Measurements from ENCODE around the gene EGFLAM.
A peak's percentile ranks its signal among the peaks of the same experiment; 100 is the strongest.

The EGFLAM gene

DNA sequence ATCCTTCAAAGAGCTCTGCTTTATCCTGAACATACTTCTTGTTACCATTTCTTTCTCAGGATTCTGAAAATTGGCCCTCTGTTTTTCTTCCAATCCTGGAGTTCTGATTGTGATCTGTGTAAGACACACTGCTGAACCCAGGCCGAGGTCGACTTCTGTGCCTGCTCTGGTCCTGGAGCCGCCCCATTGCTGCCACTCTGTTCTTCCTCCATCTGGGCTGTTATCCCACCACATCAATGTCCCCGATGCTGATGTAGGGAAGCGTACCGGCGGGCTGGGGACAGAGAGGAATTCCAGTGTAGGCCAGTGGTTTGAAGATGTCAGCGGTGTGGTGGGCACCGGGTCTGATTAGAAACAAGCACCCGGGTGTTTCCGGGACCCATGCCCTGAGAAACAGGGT is 195.6 kb downstream of the EGFLAM start:
- DNase-seq = no peak

DNA sequence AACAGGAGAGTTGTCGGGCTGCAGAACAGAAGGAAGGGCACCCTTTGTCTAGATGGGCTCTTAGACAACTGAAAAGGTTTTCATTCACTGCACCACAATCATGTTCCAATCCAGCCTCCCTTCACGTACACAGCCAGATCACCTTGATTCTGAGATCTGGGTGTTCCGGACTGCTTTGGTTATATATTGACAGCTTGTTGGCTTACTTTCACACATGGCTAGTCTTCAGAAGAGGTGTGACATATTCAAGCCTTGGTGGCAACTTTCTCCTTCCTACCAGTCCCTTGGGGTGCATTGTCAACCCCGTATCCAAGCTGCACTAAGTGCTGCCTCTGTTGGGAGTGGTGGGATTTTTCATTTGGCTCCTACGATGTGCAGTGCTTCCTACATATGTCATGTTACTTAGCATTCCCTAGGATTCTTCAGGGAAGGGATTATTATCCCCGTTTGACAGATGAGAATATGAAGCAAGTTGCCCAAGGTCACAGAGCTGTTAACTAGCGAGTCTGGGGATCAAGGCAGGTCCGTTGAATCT is 197.5 kb downstream of the EGFLAM start:
- DNase-seq = no peak

DNA sequence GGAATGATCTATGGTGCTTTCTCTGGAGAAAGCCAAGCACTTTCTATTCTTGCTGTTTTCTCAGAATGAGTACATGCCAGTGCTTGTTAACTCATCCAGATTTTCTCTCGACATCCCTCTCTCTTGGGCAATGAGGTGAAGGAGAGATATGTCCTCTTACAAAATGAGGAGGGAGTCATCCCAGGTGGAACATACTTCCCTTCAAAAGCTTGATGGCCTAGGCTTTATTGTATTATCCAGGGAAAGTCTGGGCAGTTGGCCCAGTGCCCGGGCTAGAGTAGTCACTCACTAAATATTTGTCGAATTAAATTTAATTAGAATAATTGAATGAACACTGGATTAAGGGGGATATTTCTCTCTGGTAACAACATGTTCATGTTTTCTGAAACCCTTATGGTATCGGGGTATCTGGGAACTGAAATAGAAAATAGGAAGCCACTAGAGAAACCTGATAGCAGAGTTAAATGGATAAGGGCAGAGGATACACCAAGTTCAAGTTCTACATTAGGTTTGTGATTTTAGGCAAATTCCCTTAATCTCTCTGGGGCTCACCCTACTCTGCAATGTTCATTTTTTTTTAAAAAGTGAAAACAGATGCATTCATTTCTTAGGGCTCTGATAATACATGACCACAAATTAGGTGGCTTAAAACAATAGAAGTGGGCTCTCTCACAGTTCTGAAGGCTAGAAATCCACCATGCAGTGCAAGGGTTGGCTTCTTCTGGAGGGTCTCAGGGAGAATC is 198.5 kb downstream of the EGFLAM start:
- DNase-seq = peak; percentile 48

DNA sequence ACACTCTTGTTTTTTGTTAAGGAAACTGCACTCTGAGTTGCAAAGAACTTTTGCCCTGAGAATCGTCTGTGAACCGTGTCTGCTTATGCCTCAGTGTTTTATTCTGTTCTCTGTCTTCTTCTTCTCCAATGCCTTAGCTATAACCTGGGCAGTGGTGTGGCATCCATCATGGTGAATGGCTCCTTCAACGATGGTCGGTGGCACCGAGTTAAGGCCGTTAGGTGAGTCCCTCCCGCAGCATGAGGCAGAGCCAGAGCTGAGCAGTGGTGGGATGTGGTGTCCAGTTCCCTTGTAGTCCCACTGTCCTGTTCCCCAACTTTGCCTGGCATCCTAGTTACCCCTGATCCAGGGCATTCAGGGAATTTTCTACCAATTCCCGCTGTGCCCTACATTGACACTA is 199.8 kb downstream of the EGFLAM start:
- no peak for DNase-seq

DNA sequence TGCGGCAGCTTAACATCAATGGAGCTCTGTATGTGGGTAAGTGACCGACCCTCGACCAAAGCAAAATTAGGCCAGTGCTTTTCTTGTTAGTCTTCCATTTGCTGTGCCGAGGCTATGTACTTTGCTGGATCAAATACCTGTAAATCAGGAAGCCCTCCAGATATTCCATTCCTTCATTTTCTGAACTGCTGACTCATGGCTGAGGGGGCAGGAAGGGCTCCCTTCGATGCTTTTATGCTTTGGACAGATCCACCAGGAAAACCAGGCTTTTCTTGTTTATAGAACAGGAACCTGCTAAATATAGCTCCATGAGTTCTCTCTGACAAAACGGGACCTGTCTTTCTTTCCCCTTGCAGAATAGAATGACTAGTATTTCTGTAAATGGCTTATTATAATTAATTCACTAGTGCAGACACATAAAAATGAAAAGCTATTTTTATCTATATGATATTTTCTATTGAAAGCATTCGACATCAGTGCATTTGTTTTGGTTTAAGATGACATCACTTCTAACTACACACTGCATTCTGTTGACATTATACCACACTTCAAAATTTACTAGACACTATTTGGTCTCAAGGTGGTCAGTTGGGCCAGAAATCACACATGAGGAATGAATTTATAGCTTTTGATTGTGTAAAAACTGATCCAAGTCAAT is 204.7 kb downstream of the EGFLAM start:
- DNase-seq = peak; percentile 58

- DNase-seq = peak; percentile 95
Measured at GRCh38 chr5:38463634-38464521, 205.5 kb downstream of the EGFLAM start.

DNA sequence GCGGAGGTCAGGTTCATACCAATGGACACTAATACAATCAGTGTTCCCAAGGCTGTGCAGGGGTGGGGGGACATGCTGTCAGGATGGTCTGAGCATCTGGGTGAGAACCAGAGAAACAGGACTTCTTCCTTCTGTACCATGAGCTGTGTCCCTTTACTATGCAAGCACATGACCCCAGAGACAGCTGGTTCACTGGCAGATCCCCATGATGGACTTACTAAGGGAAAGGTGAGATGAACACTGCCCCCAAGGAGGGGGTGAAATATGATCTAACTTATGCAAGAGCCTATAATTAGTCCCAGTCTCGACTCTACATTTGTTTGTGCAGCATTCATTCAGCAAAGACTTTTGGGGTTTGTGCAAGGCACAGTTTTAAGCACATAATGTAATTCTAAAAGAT is 206.7 kb downstream of the EGFLAM start:
- peak; percentile 41 for DNase-seq

- DNase-seq = no peak
Measured at GRCh38 chr5:38465702-38466423, 207.5 kb downstream of the EGFLAM start.

- DNase-seq = no peak
Measured at GRCh38 chr5:38466424-38467189, 208.2 kb downstream of the EGFLAM start.

GRCh38 chr5:38467353-38468040 is 209.1 kb downstream of the EGFLAM start:
- peak; percentile 44 for DNase-seq

DNA sequence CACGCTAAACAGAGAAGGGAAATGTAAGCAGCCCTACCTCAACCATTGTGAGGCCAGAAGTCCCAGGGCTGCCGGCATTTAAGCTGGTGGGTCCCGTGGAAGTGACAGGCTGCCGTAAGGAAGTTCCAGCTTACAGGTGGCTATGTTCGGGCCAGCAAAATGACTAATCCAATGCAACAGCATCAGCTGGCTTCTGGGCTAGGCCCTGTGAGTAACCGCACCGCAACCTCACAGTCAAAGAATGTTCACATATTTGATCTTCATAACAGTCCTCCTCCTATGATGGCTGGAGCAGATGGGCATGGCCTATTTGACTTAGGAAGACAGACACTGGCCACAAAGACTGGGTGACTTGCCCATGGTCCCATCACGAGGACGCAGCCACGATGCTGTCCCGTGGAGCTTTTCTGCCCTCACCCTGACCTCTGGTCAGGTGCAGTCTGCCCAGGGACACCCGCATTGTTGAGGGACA is 209.9 kb downstream of the EGFLAM start:
- peak; percentile 91 for DNase-seq

- peak; percentile 38 for DNase-seq
Measured at GRCh38 chr5:38468978-38469706, 210.8 kb downstream of the EGFLAM start.

GRCh38 chr5:38469707-38470267 is 211.4 kb downstream of the EGFLAM start:
- DNase-seq = no peak

DNA sequence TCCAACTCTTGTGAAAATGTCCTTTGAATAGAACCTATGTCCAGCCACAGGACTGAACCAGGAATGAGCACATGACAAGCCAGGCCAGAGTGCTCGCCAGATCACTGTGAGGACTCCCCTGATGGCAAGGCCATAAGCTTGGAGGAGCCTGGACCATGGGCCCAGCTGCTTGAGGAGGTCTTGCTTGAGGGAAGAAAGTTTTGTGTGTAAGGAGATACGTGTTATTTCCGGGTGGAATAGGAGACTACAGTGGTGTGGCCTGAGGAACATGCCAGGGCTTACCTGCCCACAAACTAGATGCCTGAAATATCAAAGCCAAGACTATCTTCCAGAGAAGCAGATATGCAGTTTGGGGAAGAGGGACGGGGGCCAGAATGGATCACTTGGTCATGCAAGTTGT is 213.3 kb downstream of the EGFLAM start:
- no peak for DNase-seq

GRCh38 chr5:38472541-38472940 is 214.2 kb downstream of the EGFLAM start:
- no peak for DNase-seq

GRCh38 chr5:38473008-38473407 is 214.6 kb downstream of the EGFLAM start:
- no peak for DNase-seq

- DNase-seq = no peak
Measured at GRCh38 chr5:38478166-38478565, 219.8 kb downstream of the EGFLAM start.

- DNase-seq = no peak
Measured at GRCh38 chr5:38478878-38479277, 220.5 kb downstream of the EGFLAM start.

DNA sequence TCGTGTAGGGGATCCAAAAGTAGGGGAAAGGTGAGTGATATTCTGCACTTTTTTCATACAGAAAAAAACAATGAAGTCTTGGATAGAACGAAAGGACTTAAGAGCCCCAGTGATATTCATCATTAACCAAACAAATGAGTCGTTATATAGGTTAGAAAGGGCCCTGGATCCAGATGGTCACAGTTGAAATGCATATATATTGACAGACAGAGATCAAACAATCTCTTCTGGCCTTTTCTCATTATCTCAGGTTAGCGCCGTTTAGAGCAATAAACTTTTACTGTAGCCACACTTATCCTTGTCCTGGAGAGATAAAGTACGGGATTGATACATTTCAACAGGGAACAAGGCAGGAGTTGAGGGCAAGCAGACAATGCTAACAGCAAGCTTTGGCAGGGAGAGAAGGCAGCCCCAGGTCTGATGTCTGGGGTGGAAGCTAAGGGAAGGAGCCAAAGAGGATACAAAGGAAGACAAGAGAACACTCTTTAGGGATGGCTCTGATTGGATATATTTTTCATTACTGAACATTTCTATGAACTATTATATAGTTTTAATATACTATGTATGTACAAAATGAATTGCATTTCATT is 221.1 kb downstream of the EGFLAM start:
- DNase-seq = no peak
